Measurements from ENCODE around the gene CAV1.

- TF ChIP-seq, protein P1, sequence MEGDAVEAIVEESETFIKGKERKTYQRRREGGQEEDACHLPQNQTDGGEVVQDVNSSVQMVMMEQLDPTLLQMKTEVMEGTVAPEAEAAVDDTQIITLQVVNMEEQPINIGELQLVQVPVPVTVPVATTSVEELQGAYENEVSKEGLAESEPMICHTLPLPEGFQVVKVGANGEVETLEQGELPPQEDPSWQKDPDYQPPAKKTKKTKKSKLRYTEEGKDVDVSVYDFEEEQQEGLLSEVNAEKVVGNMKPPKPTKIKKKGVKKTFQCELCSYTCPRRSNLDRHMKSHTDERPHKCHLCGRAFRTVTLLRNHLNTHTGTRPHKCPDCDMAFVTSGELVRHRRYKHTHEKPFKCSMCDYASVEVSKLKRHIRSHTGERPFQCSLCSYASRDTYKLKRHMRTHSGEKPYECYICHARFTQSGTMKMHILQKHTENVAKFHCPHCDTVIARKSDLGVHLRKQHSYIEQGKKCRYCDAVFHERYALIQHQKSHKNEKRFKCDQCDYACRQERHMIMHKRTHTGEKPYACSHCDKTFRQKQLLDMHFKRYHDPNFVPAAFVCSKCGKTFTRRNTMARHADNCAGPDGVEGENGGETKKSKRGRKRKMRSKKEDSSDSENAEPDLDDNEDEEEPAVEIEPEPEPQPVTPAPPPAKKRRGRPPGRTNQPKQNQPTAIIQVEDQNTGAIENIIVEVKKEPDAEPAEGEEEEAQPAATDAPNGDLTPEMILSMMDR (optimal IDR thresholded peaks at IDR 0.05 in 1 of 3, IDR thresholded peaks at IDR 0.05 in 1 of 3, conservative IDR thresholded peaks at IDR 0.05 in 1 of 3; ENCODE audit: extremely low read depth in 1 of 3, insufficient read depth in 2 of 3, low read length in 3 of 3): no peak
- no peak for TF ChIP-seq EZH2 (IDR thresholded peaks at IDR 0.05; ENCODE audit: low read length)
These were observed 36.8 kb upstream of the CAV1 start for GRCh38 chr7:116487907-116488521.
